Measurements from ENCODE around the gene CROCC. TPM values are rescaled to one million over a fixed set of nuclear protein-coding genes. Genes with fewer than 3 reads are reported as not detected.
"Not testable (repeated sequence)": the region's sequence is repeated elsewhere in the genome, so short reads cannot be mapped to it uniquely, and the experiment has no call there.

The CROCC gene
- total RNA-seq, 2 experiments from 2014 or later = 36.3 to 54.1 TPM

- H3K79me2 ChIP-seq (ENCODE audit: insufficient read depth, low read depth, low read length); DNase-seq (ENCODE audit: low spot score); CTCF ChIA-PET (ENCODE audit: unreplicated experiment); intact Hi-C loops (cut with micrococcal nuclease; ENCODE audit: unreplicated experiment); H3K9me2 ChIP-seq (ENCODE audit: insufficient read depth, low read length); BruUV-seq (replicated peaks); H4K20me1 ChIP-seq (ENCODE audit: insufficient read depth, low read length); H2AFZ ChIP-seq (ENCODE audit: low read length); H3K4me3 ChIP-seq (ENCODE audit: low read depth, low read length, poor library complexity, severe bottlenecking); H3K9me3 ChIP-seq (ENCODE audit: low read length); POLR2A ChIA-PET; H3K27ac ChIP-seq (ENCODE audit: low read depth, low read length, poor library complexity, severe bottlenecking); H3K4me2 ChIP-seq (ENCODE audit: low read length); H3K4me1 ChIP-seq (ENCODE audit: insufficient read depth, low read length, poor library complexity, severe bottlenecking): not testable (repeated sequence)
- peaks cover 12% of the 10 kb centered on the region; the same call in 1 of the 2 replicates for H3K36me3 ChIP-seq (ENCODE audit: insufficient read depth, low read length)
Measured at GRCh38 chr1:16946185-16946584, 24.5 kb downstream of the CROCC start.

DNA sequence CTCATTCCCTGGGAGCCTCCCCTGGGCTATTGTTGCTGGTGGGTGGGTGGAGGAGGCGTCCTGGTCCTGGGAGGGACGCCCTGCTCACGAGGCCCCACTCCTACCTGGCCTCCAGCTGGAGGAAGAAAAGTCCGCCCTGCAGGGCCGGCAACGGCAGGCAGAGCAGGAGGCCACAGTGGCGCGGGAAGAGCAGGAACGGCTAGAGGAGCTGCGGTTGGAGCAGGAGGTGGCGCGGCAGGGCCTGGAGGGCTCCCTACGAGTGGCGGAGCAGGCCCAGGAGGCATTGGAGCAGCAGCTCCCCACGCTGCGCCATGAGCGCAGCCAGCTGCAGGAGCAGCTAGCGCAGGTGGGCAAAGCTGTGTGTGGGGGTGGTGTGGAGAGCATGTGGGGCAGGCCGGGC is 24.9 kb downstream of the CROCC start:
- H3K4me3 ChIP-seq (ENCODE audit: low read depth, low read length, poor library complexity, severe bottlenecking) = no peak overlapping the region
- H3K9me3 ChIP-seq (ENCODE audit: low read length) = no peaks in the 10 kb centered on the region
- H4K20me1 ChIP-seq (ENCODE audit: insufficient read depth, low read length) = no peaks in the 10 kb centered on the region
- no peak overlapping the region for H2AFZ ChIP-seq (ENCODE audit: low read length)
- peaks cover 12% of the 10 kb centered on the region; the same call in 1 of the 2 replicates for H3K36me3 ChIP-seq (ENCODE audit: insufficient read depth, low read length)
- ChIA-PET POLR2A (no interaction called here), CTCF (ENCODE audit: unreplicated experiment) (no interaction called here)
- H3K4me2 ChIP-seq (ENCODE audit: low read length) = no peak overlapping the region
- no peak overlapping the region for H3K27ac ChIP-seq (ENCODE audit: low read depth, low read length, poor library complexity, severe bottlenecking)
- TF ChIP-seq, protein P1, sequence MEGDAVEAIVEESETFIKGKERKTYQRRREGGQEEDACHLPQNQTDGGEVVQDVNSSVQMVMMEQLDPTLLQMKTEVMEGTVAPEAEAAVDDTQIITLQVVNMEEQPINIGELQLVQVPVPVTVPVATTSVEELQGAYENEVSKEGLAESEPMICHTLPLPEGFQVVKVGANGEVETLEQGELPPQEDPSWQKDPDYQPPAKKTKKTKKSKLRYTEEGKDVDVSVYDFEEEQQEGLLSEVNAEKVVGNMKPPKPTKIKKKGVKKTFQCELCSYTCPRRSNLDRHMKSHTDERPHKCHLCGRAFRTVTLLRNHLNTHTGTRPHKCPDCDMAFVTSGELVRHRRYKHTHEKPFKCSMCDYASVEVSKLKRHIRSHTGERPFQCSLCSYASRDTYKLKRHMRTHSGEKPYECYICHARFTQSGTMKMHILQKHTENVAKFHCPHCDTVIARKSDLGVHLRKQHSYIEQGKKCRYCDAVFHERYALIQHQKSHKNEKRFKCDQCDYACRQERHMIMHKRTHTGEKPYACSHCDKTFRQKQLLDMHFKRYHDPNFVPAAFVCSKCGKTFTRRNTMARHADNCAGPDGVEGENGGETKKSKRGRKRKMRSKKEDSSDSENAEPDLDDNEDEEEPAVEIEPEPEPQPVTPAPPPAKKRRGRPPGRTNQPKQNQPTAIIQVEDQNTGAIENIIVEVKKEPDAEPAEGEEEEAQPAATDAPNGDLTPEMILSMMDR (conservative IDR thresholded peaks at IDR 0.05; ENCODE audit: low read length) = no peak
- no peak for TF ChIP-seq EZH2phosphoT487 (IDR thresholded peaks at IDR 0.05; ENCODE audit: borderline replicate concordance, low read depth, low read length)
- H3K4me1 ChIP-seq (ENCODE audit: insufficient read depth, low read length, poor library complexity, severe bottlenecking) = no peaks in the 10 kb centered on the region
- H3K79me2 ChIP-seq (ENCODE audit: insufficient read depth, low read depth, low read length) = no peaks in the 10 kb centered on the region
- H3K9me2 ChIP-seq (ENCODE audit: insufficient read depth, low read length) = no peaks in the 10 kb centered on the region
- DNase-seq (ENCODE audit: low spot score) = no peak
- no TSS peak for BruUV-seq (replicated peaks)
- intact Hi-C loops (cut with micrococcal nuclease; ENCODE audit: unreplicated experiment) = no loop called here

- H3K4me3 ChIP-seq (ENCODE audit: low read depth, low read length, poor library complexity, severe bottlenecking); H3K9me2 ChIP-seq (ENCODE audit: insufficient read depth, low read length); BruUV-seq (replicated peaks); H4K20me1 ChIP-seq (ENCODE audit: insufficient read depth, low read length); POLR2A ChIA-PET; H3K36me3 ChIP-seq (ENCODE audit: insufficient read depth, low read length); H2AFZ ChIP-seq (ENCODE audit: low read length); H3K27ac ChIP-seq (ENCODE audit: low read depth, low read length, poor library complexity, severe bottlenecking); H3K4me2 ChIP-seq (ENCODE audit: low read length); H3K79me2 ChIP-seq (ENCODE audit: insufficient read depth, low read depth, low read length); intact Hi-C loops (cut with micrococcal nuclease; ENCODE audit: unreplicated experiment); H3K9me3 ChIP-seq (ENCODE audit: low read length); H3K4me1 ChIP-seq (ENCODE audit: insufficient read depth, low read length, poor library complexity, severe bottlenecking); CTCF ChIA-PET (ENCODE audit: unreplicated experiment): not testable (repeated sequence)
- peak; percentile 12 for DNase-seq (ENCODE audit: low spot score)
Measured at GRCh38 chr1:16948282-16948891, 26.7 kb downstream of the CROCC start.

DNA sequence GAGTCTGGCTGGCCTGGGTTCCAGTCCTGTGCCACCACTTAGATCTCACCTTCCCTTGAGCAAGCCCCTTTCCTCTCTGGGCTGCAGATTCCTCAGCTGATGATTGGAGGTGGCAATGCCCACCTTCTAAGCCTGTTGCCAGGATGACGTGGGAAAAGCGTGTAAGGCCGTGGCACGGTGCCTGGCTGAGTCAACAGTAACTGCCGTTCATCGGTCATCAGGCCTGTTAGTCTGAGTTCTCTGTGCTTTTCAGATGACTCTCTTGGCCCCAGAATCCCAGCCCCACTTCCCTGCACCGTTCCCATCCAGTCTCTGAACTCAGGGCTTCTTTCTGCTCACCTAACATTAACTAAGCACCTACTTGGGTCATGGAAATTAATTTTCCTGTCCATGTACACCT is 27.3 kb downstream of the CROCC start:
- intact Hi-C loops (cut with micrococcal nuclease; ENCODE audit: unreplicated experiment); H3K4me1 ChIP-seq (ENCODE audit: insufficient read depth, low read length, poor library complexity, severe bottlenecking); BruUV-seq (replicated peaks); POLR2A ChIA-PET; DNase-seq (ENCODE audit: low spot score); H3K4me3 ChIP-seq (ENCODE audit: low read depth, low read length, poor library complexity, severe bottlenecking); H3K27ac ChIP-seq (ENCODE audit: low read depth, low read length, poor library complexity, severe bottlenecking); H3K79me2 ChIP-seq (ENCODE audit: insufficient read depth, low read depth, low read length); H3K4me2 ChIP-seq (ENCODE audit: low read length); H3K9me2 ChIP-seq (ENCODE audit: insufficient read depth, low read length); H4K20me1 ChIP-seq (ENCODE audit: insufficient read depth, low read length); H3K9me3 ChIP-seq (ENCODE audit: low read length); H3K36me3 ChIP-seq (ENCODE audit: insufficient read depth, low read length); H2AFZ ChIP-seq (ENCODE audit: low read length); CTCF ChIA-PET (ENCODE audit: unreplicated experiment): not testable (repeated sequence)

GRCh38 chr1:16952376-16952775 is 30.6 kb downstream of the CROCC start:
- H3K9me2 ChIP-seq (ENCODE audit: insufficient read depth, low read length); H3K9me3 ChIP-seq (ENCODE audit: low read length); BruUV-seq (replicated peaks); H3K79me2 ChIP-seq (ENCODE audit: insufficient read depth, low read depth, low read length); CTCF ChIA-PET (ENCODE audit: unreplicated experiment); H3K4me1 ChIP-seq (ENCODE audit: insufficient read depth, low read length, poor library complexity, severe bottlenecking); H4K20me1 ChIP-seq (ENCODE audit: insufficient read depth, low read length); DNase-seq (ENCODE audit: low spot score); H3K4me3 ChIP-seq (ENCODE audit: low read depth, low read length, poor library complexity, severe bottlenecking); H3K4me2 ChIP-seq (ENCODE audit: low read length); H2AFZ ChIP-seq (ENCODE audit: low read length); H3K27ac ChIP-seq (ENCODE audit: low read depth, low read length, poor library complexity, severe bottlenecking); intact Hi-C loops (cut with micrococcal nuclease; ENCODE audit: unreplicated experiment): not testable (repeated sequence)
- POLR2A ChIA-PET = interaction anchor here (0.9 kb wide), 1 partner anchor 12 kb away, joined by 3 read pairs; no protein-coding TSS in a partner anchor
- peaks cover 24% of the 10 kb centered on the region for H3K36me3 ChIP-seq (ENCODE audit: insufficient read depth, low read length)
